Body of pancreas (tissue), 4 donors: ENCODE data around the gene PFDN1. TPM values are rescaled to one million over a fixed set of nuclear protein-coding genes. Genes with fewer than 3 reads are reported as not detected.
A peak's percentile ranks its signal among the peaks of the same experiment; 100 is the strongest.

Experiments
- ATAC-seq: fragments of 150-250 bp; one replicate; pipeline ENCODE4 v1.9.1; 2016
- DNase-seq, 4 donors: peaks; one replicate each; pipeline ENCODE4 v3.0.0-alpha.2; 2019
- H3K27ac ChIP-seq, 4 donors: fragments of 200-600 bp; sonication (generic); 1 replicate in 3 of 4; 2 replicates in 1 of 4; pipeline versions ENCODE4 v1.5.1 to v1.6.1; 2016 to 2019; ENCODE audit warnings: mild to moderate bottlenecking in 1 of 4, mixed read lengths in 1 of 4, moderate library complexity in 1 of 4
- H3K27me3 ChIP-seq, 2 donors: fragments of 200-600 bp; sonication (generic); one replicate each; pipeline ENCODE4 v1.6.0; 2016; ENCODE audit warnings: mild to moderate bottlenecking in 1 of 2
- H3K36me3 ChIP-seq, 2 donors: fragments of 200-600 bp; sonication (generic); replicated peaks in 1 of 2; 2 replicates each; pipeline ENCODE4 v1.5.1; 2016; ENCODE audit warnings: low read depth in 2 of 2; ENCODE audit not compliant: insufficient read depth in 1 of 2
- H3K4me1 ChIP-seq: fragments of 200-600 bp; sonication (generic); one replicate; pipeline ENCODE4 v1.6.0; 2016
- H3K4me3 ChIP-seq, 2 donors: fragments of 200-600 bp; sonication (generic); 1 replicate in 1 of 2; 2 replicates in 1 of 2; pipeline ENCODE4 v1.5.1; 2016 to 2019
- H3K9me3 ChIP-seq, 3 donors: fragments of 200-600 bp; sonication (generic); 1 replicate in 2 of 3; 2 replicates in 1 of 3; pipeline ENCODE4 v1.5.1; 2016
- POLR2A ChIP-seq, 3 donors: fragments of 450-650 bp; IDR thresholded peaks; one replicate each; pipeline ENCODE4 v1.6.1; 2016; ENCODE audit warnings: antibody characterized with exemption in 3 of 3, mild to moderate bottlenecking in 2 of 3
- WGBS, 2 donors: methylation state at CpG; one replicate each; pipeline ENCODE4 v1.1.5; 2017; 5-methylcytosine and 5-hydroxymethylcytosine counted together
- intact Hi-C: fragments of 100-400 bp; cut with DNase I; formaldehyde crosslinking; loops from one replicate; pipeline ENCODE4 v1.15.1; 2023
- total RNA-seq, 2 donors: library from RNA; depleted of rRNA; stranded (reverse); fragments of >200 nt; gene quantifications; one replicate each; pipeline ENCODE4 v1.1.0, GENCODE V29; 2016
- TF ChIP-seq, protein P1 (sequence below), 7 experiments: fragments of 450-650 bp in 4 of 7; fragments of 200-600 bp in 3 of 7; sonication (generic) in 3 of 7; IDR thresholded peaks; one replicate each; pipeline ENCODE4 v1.5.1; 2016 to 2019; ENCODE audit warnings: antibody characterized with exemption in 7 of 7

Gene PFDN1
- total RNA-seq, 2 donors from 2014 or later = 37.6 to 54.1 TPM

DNA sequence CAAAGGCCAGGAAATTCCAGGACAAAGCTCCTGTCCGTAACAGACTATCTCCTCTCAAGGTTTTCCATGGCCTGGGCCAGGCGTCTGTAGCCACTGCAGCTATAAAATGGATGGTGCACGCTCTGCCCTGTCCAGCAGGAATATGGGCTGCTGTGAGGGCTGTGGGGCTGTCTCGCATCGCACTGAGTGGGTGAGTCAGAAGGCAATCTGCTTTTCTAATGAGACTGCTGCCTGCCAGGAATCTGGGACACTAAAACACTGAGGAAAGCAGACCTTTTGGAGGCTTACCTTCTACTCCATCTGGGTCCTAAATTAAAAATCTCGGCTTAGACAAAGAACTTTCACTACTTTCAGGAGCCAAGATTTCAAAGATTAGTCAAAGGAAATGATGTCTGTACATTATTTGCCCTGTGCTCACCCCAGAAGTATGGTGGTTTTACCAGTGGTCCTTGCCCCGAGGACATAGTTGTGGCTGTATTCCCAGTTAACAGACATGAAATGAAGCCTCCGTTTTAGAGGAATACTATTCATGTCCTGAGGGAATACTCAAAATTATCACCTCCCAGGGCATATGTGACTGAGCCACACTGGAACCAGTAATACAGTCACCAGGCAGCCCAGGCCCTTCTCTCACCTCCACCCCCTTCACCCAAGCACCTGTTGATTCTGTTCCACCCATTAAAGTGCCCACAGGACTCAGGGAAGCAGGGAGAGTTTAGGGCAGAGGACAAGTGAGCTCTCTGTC lies 56.4 kb downstream of the PFDN1 start:
- no peaks in the 10 kb centered on the region for H3K9me3 ChIP-seq
- H3K27ac ChIP-seq = peak overlapping the region in 2 of 4 donors; percentile 7 to 15
- no peaks in the 10 kb centered on the region for H3K36me3 ChIP-seq
- H3K4me3 ChIP-seq = no peak overlapping the region
- 74 to 79% methylated on average over 8 of the region's 8 CpGs for WGBS, 2 donors
- DNase-seq (no peak), ATAC-seq (no peak)
- TF ChIP-seq POLR2A (IDR thresholded peaks at IDR 0.05) = no peak
- TF ChIP-seq, protein P1, sequence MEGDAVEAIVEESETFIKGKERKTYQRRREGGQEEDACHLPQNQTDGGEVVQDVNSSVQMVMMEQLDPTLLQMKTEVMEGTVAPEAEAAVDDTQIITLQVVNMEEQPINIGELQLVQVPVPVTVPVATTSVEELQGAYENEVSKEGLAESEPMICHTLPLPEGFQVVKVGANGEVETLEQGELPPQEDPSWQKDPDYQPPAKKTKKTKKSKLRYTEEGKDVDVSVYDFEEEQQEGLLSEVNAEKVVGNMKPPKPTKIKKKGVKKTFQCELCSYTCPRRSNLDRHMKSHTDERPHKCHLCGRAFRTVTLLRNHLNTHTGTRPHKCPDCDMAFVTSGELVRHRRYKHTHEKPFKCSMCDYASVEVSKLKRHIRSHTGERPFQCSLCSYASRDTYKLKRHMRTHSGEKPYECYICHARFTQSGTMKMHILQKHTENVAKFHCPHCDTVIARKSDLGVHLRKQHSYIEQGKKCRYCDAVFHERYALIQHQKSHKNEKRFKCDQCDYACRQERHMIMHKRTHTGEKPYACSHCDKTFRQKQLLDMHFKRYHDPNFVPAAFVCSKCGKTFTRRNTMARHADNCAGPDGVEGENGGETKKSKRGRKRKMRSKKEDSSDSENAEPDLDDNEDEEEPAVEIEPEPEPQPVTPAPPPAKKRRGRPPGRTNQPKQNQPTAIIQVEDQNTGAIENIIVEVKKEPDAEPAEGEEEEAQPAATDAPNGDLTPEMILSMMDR (IDR thresholded peaks at IDR 0.05) = no peak
- H3K27me3 ChIP-seq = no peaks in the 10 kb centered on the region
- H3K4me1 ChIP-seq = peaks cover 32% of the 10 kb centered on the region
- intact Hi-C loops = loop anchor here (5.0 kb wide), 1 partner anchor 111 kb away; no protein-coding TSS in a partner anchor

DNA sequence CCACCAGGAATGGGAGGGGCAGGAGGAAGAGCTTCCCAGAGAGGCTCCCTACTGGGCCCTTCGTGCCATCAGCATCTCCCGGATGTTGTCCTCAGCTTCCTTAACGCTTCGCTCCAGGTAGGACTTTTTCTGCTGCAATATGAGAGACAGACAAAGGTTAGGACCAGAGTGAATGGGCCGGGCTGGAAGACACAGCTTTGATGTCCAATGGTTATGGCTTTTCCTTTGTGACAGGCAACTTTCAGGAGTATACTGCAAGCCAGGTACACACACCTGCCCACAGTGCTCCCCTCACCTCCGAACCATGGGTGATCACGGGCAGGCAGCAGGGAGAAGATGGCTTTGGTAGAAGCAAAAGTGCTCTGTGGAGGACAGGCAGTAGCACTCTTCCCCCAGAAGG lies 57.0 kb downstream of the PFDN1 start:
- 91 to 97% methylated on average over 7 of the region's 7 CpGs for WGBS, 2 donors
- intact Hi-C loops = loop anchor here (5.0 kb wide), 1 partner anchor 111 kb away; no protein-coding TSS in a partner anchor

DNA sequence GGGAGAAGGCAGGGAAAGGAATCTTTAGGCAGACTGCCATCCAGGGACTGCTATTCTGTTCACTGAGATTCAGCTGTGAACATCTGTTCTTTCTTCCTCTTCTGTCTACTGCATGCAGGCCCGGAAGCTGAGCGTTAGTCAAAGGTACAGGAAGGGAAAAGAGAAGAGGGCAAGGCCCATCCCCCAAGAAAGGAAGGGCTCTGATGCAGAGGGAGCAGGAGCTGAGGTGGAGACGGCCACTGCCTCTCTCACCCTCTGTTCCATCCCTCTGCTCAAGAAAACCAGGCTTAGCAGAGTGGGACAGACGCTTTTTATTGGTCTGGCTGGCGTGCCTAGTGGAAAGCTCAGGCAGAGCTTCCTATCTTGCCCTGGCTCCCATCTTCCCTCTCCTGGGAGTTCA lies 57.6 kb downstream of the PFDN1 start:
- intact Hi-C loops = loop anchor here (5.0 kb wide), 1 partner anchor 112 kb away; no protein-coding TSS in a partner anchor
- 80 to 85% methylated on average over 5 of the region's 5 CpGs for WGBS, 2 donors
- Histone ChIP-seq H3K27ac (no peak overlapping the region), H3K4me1 (peaks cover 44% of the 10 kb centered on the region), H3K36me3 (no peaks in the 10 kb centered on the region), H3K27me3 (no peaks in the 10 kb centered on the region), H3K4me3 (no peak overlapping the region), H3K9me3 (no peaks in the 10 kb centered on the region)
- TF ChIP-seq, protein P1 (IDR thresholded peaks at IDR 0.05) = no peak
- no peak for TF ChIP-seq POLR2A (IDR thresholded peaks at IDR 0.05)
- DNase-seq (no peak), ATAC-seq (no peak)

More for the DNA sequence above, 57.0 kb downstream of the PFDN1 start:
- Histone ChIP-seq H3K27me3 (no peaks in the 10 kb centered on the region), H3K27ac (peak overlapping the region in 1 of 4 donors; percentile 15), H3K36me3 (no peaks in the 10 kb centered on the region), H3K4me3 (no peak overlapping the region), H3K9me3 (no peaks in the 10 kb centered on the region), H3K4me1 (peaks cover 39% of the 10 kb centered on the region)
- TF ChIP-seq, protein P1 (IDR thresholded peaks at IDR 0.05) = no peak
- TF ChIP-seq POLR2A (IDR thresholded peaks at IDR 0.05) = no peak
- ATAC-seq (no peak), DNase-seq (no peak)

DNA sequence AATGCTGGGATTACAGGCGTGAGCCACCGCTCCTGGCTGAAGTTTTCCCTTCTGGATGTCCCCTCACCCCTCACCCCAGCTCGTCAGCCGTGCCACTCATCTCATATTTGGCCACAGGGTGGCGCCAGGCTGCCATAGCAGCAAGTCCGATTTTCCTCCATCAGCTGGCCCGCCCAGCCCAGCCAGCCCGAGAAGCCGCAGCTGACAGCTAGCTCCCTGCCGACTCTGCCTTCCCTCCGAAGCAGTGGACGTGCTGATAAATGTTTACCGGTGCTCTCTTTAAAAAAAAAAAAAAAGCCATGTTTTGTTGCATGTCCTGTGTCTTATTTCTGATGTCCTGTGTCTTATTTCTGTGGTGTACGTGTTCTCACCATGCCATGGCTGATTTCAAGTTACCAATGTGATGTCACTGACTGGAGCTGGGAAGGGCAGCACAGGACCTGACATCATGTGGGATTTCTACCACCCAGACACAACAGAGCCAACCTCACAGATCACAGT lies 58.3 kb downstream of the PFDN1 start:
- peak; percentile 80 for ATAC-seq

More for the DNA sequence above, 58.3 kb downstream of the PFDN1 start:
- Histone ChIP-seq H3K4me3 (no peak overlapping the region), H3K36me3 (no peaks in the 10 kb centered on the region), H3K4me1 (peaks cover 52% of the 10 kb centered on the region), H3K9me3 (no peaks in the 10 kb centered on the region), H3K27me3 (no peaks in the 10 kb centered on the region), H3K27ac (peak overlapping the region in 2 of 4 donors; percentile 7 to 35)
- peak; percentile 93 to 95 (median 93) for DNase-seq
- intact Hi-C loops = loop anchor here (5.0 kb wide), 1 partner anchor 113 kb away; no protein-coding TSS in a partner anchor
- WGBS, 2 donors = 12 to 13% methylated on average over 13 to 14 of the region's 14 CpGs
- TF ChIP-seq, protein P1 (IDR thresholded peaks at IDR 0.05) = peak; percentile 83 to 97 (median 93)
- no peak for TF ChIP-seq POLR2A (IDR thresholded peaks at IDR 0.05)
